Stomach (tissue), 4 donors: ENCODE measurements around the gene SUPT4H1.

ENCODE experiments used
- POLR2AphosphoS5 ChIP-seq, 3 donors: sonication (generic); formaldehyde crosslinking; IDR thresholded peaks; one replicate each; pipeline ENCODE4 v1.6.1; 2016; ENCODE audit warnings: antibody characterized with exemption in 3 of 3
- TF ChIP-seq, protein P1 (sequence below), 7 experiments: fragments of 450-650 bp in 4 of 7; fragments of 200-600 bp in 3 of 7; sonication (generic) in 3 of 7; IDR thresholded peaks; one replicate each; pipeline ENCODE4 v1.5.1; 2016 to 2019; ENCODE audit warnings: antibody characterized with exemption in 7 of 7, control low read depth in 2 of 7, mild to moderate bottlenecking in 1 of 7

DNA sequence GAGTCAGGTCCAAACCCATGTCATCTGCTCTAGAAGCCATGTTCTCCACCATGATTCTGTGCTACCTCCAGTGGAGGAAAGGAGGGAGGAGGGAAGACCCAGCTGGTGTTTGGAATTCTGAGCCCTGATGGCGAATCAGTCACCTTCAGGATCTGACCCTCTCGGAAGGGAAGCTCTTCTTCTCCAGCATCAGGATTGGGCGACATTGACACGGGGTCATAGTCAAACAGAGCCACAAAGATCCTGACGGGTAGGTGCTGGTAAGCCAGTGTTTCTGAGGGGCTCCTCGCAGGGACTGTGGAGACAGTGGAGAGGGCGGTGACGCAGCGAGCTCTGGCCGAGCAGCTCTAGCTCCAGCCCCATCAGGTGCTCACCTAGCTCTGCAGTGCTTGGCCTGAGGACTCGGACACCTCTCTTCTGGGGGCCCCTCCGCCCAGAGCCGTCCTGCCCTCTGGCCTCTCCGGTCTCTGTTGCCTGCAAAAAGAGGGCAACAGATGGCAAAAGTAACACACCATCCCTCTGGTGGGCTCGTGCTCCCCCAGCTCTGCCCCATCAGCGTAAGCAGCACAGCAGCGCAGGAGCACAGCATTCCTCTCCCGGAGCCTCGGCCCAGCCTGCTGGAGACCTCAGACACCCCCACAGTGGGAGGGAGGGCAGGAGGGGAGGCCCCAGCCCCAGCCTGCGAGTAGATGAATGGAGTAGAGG lies 44.4 kb downstream of the SUPT4H1 start:
- TF ChIP-seq, protein P1, sequence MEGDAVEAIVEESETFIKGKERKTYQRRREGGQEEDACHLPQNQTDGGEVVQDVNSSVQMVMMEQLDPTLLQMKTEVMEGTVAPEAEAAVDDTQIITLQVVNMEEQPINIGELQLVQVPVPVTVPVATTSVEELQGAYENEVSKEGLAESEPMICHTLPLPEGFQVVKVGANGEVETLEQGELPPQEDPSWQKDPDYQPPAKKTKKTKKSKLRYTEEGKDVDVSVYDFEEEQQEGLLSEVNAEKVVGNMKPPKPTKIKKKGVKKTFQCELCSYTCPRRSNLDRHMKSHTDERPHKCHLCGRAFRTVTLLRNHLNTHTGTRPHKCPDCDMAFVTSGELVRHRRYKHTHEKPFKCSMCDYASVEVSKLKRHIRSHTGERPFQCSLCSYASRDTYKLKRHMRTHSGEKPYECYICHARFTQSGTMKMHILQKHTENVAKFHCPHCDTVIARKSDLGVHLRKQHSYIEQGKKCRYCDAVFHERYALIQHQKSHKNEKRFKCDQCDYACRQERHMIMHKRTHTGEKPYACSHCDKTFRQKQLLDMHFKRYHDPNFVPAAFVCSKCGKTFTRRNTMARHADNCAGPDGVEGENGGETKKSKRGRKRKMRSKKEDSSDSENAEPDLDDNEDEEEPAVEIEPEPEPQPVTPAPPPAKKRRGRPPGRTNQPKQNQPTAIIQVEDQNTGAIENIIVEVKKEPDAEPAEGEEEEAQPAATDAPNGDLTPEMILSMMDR (IDR thresholded peaks at IDR 0.05): no peak
- TF ChIP-seq POLR2AphosphoS5 (IDR thresholded peaks at IDR 0.05): no peak
